DND-41 (cell line): Measurements from ENCODE around the gene DNAH5.

Experiments
- CTCF ChIP-seq: IDR thresholded peaks from 2 replicates; pipeline ENCODE4 v1.5.1; 2012; ENCODE audit warnings: borderline replicate concordance, low read length, moderate library complexity, mild to moderate bottlenecking; ENCODE audit not compliant: poor library complexity, severe bottlenecking; ENCODE audit errors: extremely low read depth
- EZH2 ChIP-seq: IDR thresholded peaks from 3 replicates; pipeline ENCODE4 v1.6.1; 2012; ENCODE audit warnings: borderline replicate concordance, low read depth, mild to moderate bottlenecking, moderate library complexity, low read length, inconsistent platforms; ENCODE audit not compliant: severe bottlenecking

DNA sequence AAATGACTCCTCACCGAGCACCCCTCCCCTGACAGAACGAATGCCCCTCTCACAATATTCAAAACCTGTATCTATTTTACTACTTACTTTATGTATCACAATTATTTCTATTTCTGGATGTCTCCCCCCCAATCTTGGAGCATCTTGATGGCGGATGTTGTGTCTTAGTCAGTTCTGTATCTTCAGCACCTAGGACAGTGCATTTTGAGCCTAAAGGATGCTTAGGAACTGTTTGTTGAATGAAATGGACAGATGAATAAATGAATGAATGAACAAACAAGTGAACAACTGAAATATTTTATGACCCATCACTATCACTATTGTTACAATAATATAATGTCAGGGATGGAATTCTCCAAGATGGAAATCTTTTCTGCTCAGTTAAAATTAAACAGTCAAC is 295.7 kb downstream of the DNAH5 start:
- TF ChIP-seq CTCF (no peak), EZH2 (no peak)
